HEK293 (cell line): ENCODE measurements around the gene NT5C1B.

ENCODE experiments used
- ZBTB20 ChIP-seq: fragments of 450-650 bp; formaldehyde crosslinking; IDR thresholded peaks from 2 replicates; pipeline ENCODE4 v1.5.1; 2016; ENCODE audit warnings: missing biosample characterization, missing genetic modification characterization
- ZNF114 ChIP-seq: fragments of 450-650 bp; formaldehyde crosslinking; IDR thresholded peaks from 2 replicates; pipeline ENCODE4 v1.5.0; 2017; ENCODE audit warnings: missing biosample characterization, missing genetic modification characterization
- ZNF324 ChIP-seq: fragments of 450-650 bp; formaldehyde crosslinking; IDR thresholded peaks from 2 replicates; pipeline ENCODE4 v1.5.1; 2016; ENCODE audit warnings: missing biosample characterization, missing genetic modification characterization
- ZNF394 ChIP-seq: fragments of 450-650 bp; formaldehyde crosslinking; IDR thresholded peaks from 2 replicates; pipeline ENCODE4 v1.5.1; 2016; ENCODE audit warnings: missing biosample characterization, missing genetic modification characterization, mild to moderate bottlenecking, moderate library complexity, borderline replicate concordance

- TF ChIP-seq ZBTB20 (tag by site-specific recombination): no peak
- no peak for TF ChIP-seq ZNF114 (tag by site-specific recombination)
- TF ChIP-seq ZNF324 (tag by site-specific recombination): no peak
- no peak for TF ChIP-seq ZNF394 (tag by site-specific recombination)
These were observed 15.1 kb upstream of the NT5C1B start for GRCh38 chr2:18604531-18604885.
